Activated naive CD8-positive, alpha-beta T cell treated with anti-CD3 and anti-CD28 coated beads, Interleukin-2, amount 50 U/mL, for 24 hours (primary cell): ENCODE data around the gene KRTAP3-2.

Source experiments
- ATAC-seq: fragments of 150-1000 bp; cut with Tn5 transposase; one replicate; pipeline ENCODE4 v1.10.0; 2021
- DNase-seq: peaks from one replicate; pipeline ENCODE4 v3.0.0; 2021
- H3K27ac Mint-ChIP-seq: one replicate; pipeline ENCODE4 v1.8.0; 2021; ENCODE audit warnings: mild to moderate bottlenecking, mixed read lengths
- H3K27me3 Mint-ChIP-seq: one replicate; pipeline ENCODE4 v1.8.0; 2021; ENCODE audit warnings: mixed read lengths
- H3K36me3 Mint-ChIP-seq: one replicate; pipeline ENCODE4 v1.8.0; 2021; ENCODE audit warnings: low read depth, mixed read lengths
- H3K4me1 Mint-ChIP-seq: one replicate; pipeline ENCODE4 v1.8.0; 2021; ENCODE audit warnings: mixed read lengths
- H3K4me3 Mint-ChIP-seq: one replicate; pipeline ENCODE4 v1.8.0; 2021; ENCODE audit warnings: mild to moderate bottlenecking, moderate library complexity, mixed read lengths
- H3K9me3 Mint-ChIP-seq: one replicate; pipeline ENCODE4 v1.8.0; 2021; ENCODE audit warnings: mixed read lengths

KRTAP3-2 gene

DNA sequence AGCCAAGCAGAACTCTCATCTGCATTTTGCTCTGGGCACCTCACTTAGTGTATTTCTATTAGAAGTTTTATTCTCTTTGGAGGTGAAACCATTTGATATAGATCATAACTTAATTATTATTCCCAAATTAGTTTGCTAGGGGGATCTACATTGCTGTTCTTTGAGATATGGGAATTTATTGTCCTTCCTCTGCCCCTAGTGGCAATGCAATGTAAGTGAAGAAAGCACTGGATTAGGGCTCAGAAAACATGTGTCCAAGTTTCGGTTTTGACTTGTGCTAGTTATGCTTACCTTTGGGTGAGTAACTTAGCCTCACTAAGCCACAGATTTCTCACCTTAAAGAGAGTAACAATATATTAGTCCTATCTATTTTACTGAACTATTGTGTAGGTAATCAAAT lies 35.9 kb downstream of the KRTAP3-2 start:
- no peaks in the 10 kb centered on the region for H3K27me3 Mint-ChIP-seq
- DNase-seq, result no peak
- no peak overlapping the region for H3K4me3 Mint-ChIP-seq
- peaks cover 3% of the 10 kb centered on the region for H3K9me3 Mint-ChIP-seq
- H3K4me1 Mint-ChIP-seq, result no peaks in the 10 kb centered on the region
- ATAC-seq, result no peak
- H3K36me3 Mint-ChIP-seq, result no peaks in the 10 kb centered on the region
- no peak overlapping the region for H3K27ac Mint-ChIP-seq

DNA sequence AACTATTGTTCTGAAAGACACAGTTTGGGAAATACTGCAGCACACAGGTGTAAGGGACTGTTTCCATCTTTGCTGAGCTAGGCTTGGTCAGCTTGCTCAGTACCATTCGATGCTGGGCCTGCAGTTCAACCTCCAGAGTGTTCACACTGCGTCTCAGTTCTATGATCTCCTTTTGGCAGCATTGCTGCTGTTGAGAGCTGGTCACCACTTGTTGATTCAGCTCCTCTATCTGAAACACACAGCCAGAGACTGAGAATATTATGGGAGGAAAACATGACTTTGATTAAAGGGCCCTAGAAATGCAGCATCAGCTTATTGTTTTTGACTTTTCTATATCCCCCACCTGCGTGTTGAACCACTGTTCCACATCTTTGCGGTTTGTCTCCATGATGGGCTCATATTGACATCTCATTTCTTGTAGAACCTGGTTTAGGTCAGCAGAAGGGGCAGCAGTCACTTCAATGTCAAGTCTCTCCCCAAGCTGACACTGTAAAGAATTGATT lies 37.6 kb downstream of the KRTAP3-2 start:
- no peaks in the 10 kb centered on the region for H3K4me1 Mint-ChIP-seq
- DNase-seq (no peak), ATAC-seq (no peak)
- no peak overlapping the region for H3K4me3 Mint-ChIP-seq
- peaks cover 3% of the 10 kb centered on the region for H3K9me3 Mint-ChIP-seq
- H3K27ac Mint-ChIP-seq, result no peak overlapping the region
- no peaks in the 10 kb centered on the region for H3K27me3 Mint-ChIP-seq
- H3K36me3 Mint-ChIP-seq, result no peaks in the 10 kb centered on the region

DNA sequence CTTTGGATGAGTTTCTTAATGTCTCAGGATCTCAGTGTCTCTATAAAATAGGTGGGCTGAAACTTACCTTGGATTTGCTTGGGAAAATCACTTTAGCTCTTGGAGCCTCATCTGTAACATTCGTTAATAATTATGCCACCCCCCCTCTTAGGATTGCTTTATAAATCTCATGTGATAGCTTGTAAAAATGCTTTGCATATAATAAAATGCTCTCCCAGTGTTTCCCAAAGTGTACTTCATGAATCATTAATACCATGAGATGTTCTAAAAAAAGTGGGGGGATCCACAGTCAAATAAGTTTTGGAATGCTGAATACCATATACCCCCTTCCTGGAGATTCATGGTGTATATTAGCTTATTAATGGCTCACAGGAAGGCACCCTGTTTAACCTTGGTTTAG lies 38.1 kb downstream of the KRTAP3-2 start:
- Mint-ChIP-seq H3K27me3 (no peaks in the 10 kb centered on the region), H3K4me1 (no peaks in the 10 kb centered on the region), H3K27ac (no peak overlapping the region), H3K4me3 (no peak overlapping the region), H3K36me3 (no peaks in the 10 kb centered on the region), H3K9me3 (peaks cover 3% of the 10 kb centered on the region)
- no peak for ATAC-seq
- no peak for DNase-seq

DNA sequence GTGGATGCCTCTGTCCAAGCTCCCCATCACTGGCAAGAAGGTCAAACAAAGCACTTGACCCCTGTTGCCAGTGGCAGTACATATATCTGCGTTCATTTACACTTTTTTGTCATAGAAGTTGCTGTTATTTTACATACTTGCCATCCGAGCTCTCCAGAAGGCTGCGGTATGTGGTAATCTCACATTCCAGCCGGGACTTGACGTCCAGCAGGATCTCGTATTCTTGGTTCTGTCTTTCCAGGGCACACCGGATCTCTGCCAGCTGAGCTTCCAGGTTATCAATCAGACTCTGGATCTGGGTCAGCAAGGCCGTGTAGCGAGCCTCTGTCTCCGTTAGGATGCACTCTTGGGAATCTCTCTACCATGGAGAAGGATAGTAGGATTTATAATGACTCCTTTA lies 39.6 kb downstream of the KRTAP3-2 start:
- Mint-ChIP-seq H3K27me3 (peaks cover under 1% of the 10 kb centered on the region), H3K4me1 (no peaks in the 10 kb centered on the region), H3K4me3 (no peak overlapping the region), H3K9me3 (peaks cover 3% of the 10 kb centered on the region), H3K36me3 (no peaks in the 10 kb centered on the region), H3K27ac (no peak overlapping the region)
- ATAC-seq, result no peak
- DNase-seq, result no peak

DNA sequence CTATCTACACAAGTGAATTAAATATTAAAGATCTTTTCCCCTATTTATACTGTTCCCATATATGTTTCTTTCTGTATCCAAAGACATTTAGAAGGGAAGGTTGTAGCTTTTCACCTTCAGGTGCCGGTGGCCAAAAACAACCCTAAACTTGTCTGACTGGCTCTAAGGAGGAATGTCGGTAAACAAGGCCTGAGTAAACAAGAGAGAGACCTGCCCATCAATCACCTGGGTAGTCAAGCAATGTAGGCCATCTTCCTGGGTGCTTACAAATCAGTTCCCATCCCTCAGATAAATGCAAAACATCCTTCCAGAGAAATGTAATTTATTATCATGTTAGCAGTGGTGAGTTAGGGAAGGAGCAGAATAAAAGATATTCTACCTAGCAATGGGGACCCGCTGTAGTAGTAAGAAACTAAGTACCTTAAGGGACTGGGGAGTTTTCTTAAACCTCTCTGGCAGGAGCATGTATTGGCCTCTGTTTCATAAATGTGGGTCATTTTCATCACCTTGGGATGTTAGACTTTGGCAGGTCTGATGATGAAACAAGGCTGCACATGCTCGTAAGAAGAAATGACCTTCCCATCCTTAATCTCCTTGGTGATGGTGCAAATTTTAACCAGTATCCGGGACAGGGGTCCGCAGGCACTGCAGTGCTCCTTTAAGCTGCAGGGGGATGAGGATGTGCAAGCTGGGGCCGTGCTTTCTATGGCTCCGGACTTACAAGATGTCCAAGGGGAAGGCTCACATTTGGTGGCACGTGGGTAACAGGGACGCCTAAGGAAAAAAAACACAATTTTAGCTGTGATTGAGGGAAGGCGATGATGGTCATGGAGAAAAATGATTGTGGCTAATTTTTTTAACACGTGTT lies 41.4 kb downstream of the KRTAP3-2 start:
- Mint-ChIP-seq H3K36me3 (no peaks in the 10 kb centered on the region), H3K4me3 (no peak overlapping the region), H3K4me1 (no peaks in the 10 kb centered on the region), H3K9me3 (peaks cover 2% of the 10 kb centered on the region), H3K27ac (no peak overlapping the region), H3K27me3 (peaks cover 13% of the 10 kb centered on the region)
- ATAC-seq (no peak), DNase-seq (no peak)

DNA sequence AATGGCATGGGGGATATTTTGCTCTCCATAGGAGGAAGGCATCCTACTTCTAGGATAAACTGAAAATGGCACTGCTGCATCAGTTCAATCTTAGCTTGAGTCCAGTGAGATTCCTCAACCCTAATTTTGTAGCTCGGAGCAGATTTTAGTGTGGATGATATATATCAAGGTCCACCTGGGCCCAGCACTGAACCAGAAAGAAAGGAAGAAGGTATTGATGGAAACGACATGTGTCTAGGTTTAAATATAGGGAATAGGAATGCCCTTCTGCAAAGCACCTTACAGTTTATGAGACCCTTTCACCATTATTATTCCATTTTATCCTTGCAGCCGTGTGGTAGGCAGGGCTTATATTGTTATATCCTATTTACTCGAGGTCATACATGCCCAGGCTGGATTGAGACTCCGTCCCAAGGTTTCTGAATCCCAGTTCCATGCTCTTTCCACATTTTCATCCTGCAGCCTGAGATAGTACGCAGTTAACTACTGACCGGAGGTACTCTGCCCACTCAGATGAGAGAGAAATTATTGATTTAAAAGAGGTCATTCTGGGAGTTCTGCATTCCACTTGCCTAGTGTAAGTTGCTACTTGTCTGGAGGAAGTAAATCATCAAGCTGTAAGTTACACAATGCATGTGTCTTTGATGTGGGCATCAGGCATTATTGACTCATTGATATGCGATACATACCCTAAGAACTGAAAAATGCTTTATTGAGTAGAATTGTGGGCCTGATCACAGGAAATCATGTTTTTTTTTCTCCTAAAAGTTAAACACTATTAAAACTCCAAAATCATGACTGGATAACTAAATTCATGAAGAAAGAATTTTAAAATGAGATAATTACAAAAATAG lies 43.1 kb downstream of the KRTAP3-2 start:
- Mint-ChIP-seq H3K36me3 (no peaks in the 10 kb centered on the region), H3K4me3 (no peak overlapping the region), H3K27ac (no peak overlapping the region), H3K9me3 (no peaks in the 10 kb centered on the region), H3K27me3 (peaks cover 24% of the 10 kb centered on the region), H3K4me1 (no peaks in the 10 kb centered on the region)
- no peak for DNase-seq
- no peak for ATAC-seq

DNA sequence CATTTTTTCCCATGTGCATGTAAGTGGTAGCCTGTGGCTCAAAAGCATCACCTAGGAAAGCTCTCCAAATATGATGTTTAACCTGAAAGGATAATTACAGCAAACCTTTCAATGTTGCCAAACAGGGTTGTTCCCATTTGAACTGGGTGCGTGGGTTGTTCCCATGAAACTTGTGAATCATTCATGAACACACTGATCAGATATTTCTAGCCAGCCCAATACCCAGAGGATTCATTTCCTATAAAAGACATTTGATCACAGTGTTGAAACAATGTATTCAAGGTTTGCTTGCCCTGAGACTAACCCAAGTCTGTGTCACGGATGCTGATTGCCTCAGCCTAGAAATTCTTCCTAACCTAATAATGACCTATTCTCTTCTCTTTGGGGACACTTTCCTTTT lies 45.8 kb downstream of the KRTAP3-2 start:
- peaks cover 42% of the 10 kb centered on the region for H3K27me3 Mint-ChIP-seq
- H3K4me1 Mint-ChIP-seq, result no peaks in the 10 kb centered on the region
- ATAC-seq, result peak; percentile 24
- no peak for DNase-seq
- H3K36me3 Mint-ChIP-seq, result no peaks in the 10 kb centered on the region
- H3K4me3 Mint-ChIP-seq, result no peak overlapping the region
- H3K27ac Mint-ChIP-seq, result no peak overlapping the region
- H3K9me3 Mint-ChIP-seq, result no peaks in the 10 kb centered on the region

DNA sequence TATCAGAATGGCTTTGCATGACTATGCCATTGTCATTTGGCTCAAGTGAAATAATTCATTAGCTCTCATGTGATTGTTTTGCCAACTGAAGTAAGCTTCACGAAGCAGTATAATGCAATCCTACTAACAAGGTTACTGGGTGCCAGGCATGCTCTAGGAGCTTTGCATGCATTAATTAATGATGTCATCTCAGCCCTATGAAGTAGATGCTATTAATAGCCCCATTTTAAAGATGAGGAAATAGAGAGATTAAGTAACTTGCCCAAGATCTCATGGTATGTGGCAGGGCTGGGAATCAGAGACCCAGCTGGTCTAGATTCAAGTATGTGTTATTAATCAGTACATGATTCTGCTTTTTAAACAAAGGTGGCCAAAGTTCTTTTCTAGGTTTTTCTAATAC lies 47.0 kb downstream of the KRTAP3-2 start:
- no peak for DNase-seq
- no peak for ATAC-seq
- no peaks in the 10 kb centered on the region for H3K9me3 Mint-ChIP-seq
- no peaks in the 10 kb centered on the region for H3K4me1 Mint-ChIP-seq
- no peak overlapping the region for H3K4me3 Mint-ChIP-seq
- peaks cover 53% of the 10 kb centered on the region for H3K27me3 Mint-ChIP-seq
- no peaks in the 10 kb centered on the region for H3K36me3 Mint-ChIP-seq
- no peak overlapping the region for H3K27ac Mint-ChIP-seq

DNA sequence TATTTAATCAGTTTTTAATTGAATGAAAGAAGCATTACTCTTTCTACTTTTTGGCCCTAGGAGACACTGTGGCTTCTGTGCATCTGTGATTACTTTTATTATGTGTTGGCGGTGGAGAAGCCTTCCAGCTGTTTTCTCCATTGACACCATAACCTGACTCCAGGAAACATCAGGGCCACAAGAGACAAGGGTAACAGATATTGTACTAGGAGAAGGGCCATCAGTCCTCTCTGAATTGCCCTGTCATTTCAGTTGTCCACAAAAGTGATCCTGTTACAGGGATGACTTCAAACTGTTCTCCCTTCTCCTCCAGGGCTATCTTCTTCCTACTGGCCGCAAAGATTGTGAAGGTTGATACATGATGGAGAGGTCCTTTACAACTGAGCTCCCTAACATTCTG lies 47.6 kb downstream of the KRTAP3-2 start:
- H3K4me3 Mint-ChIP-seq, result no peak overlapping the region
- peaks cover 56% of the 10 kb centered on the region for H3K27me3 Mint-ChIP-seq
- H3K27ac Mint-ChIP-seq, result no peak overlapping the region
- no peaks in the 10 kb centered on the region for H3K4me1 Mint-ChIP-seq
- H3K9me3 Mint-ChIP-seq, result no peaks in the 10 kb centered on the region
- no peaks in the 10 kb centered on the region for H3K36me3 Mint-ChIP-seq
- ATAC-seq (no peak), DNase-seq (no peak)

DNA sequence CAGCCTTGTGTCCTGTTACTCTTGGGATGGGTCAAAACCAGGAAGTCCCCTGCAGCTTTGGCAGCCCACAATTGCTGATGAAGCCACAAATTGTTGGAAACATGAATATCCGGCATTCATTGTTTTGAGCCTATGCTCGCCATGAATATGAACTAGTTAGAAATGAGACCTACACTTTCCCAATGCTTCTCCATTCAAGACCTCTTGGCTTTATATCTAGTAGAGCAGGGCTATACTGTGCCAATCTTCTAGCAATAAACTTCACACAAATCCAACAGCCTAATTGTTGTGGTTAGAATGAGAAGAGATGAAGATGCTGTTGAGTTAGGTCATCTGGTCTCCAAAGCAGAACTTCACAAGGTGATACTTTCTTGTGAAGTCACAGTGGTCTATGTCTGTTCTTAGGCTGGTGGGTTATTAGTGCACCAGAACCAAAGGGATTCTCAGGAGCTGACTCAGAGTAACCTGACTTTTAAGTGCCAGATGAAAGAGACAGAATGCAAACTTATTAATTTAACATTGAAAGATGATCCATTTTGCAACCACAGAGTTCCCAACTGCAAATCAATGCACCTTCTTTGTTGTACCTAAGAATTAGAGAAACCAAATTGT lies 48.6 kb downstream of the KRTAP3-2 start:
- peaks cover 65% of the 10 kb centered on the region for H3K27me3 Mint-ChIP-seq
- no peaks in the 10 kb centered on the region for H3K36me3 Mint-ChIP-seq
- no peak for ATAC-seq
- no peak for DNase-seq
- H3K9me3 Mint-ChIP-seq, result no peaks in the 10 kb centered on the region
- H3K27ac Mint-ChIP-seq, result no peak overlapping the region
- H3K4me3 Mint-ChIP-seq, result no peak overlapping the region
- H3K4me1 Mint-ChIP-seq, result no peaks in the 10 kb centered on the region

DNA sequence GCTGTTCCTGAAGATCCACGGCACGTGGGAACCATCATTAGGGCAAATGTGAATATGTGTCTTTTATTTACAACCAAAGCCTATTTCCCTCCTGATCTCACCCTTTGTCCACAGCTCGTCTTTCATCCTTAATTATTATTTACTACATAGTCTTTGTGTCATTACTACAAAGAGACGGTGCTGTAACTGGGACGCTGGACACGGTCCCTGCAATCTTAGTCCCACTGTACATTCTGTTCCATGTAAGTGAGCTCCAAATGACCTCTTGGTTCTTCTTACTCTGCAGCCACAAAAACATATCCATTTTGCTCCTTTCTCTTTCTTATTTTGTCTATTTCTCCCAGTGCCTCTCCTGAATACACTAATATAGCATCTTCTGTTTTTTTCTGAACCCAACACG lies 49.5 kb downstream of the KRTAP3-2 start:
- Mint-ChIP-seq H3K9me3 (no peaks in the 10 kb centered on the region), H3K27ac (no peak overlapping the region), H3K4me3 (no peak overlapping the region), H3K27me3 (peaks cover 72% of the 10 kb centered on the region), H3K36me3 (no peaks in the 10 kb centered on the region), H3K4me1 (no peaks in the 10 kb centered on the region)
- DNase-seq (no peak), ATAC-seq (no peak)

DNA sequence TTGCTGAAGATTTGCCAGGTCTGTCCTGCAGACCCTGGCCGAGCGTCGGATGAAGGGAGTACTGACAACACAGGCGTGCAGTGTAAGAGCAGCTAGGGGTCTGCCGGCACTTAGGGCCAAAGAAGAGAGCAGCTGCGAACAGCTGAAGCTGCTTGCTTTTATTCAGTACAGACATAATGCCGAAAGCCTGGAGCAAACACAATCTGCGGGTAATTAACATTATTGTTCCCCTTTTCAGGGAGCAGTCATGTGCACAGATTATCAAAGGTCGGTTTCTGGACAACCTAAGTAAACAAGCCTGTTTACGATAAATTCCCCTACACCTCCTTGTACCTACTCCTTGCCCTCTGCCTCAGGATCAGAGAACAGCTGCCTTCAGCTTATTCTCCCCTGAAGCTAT lies 50.3 kb downstream of the KRTAP3-2 start:
- no peak for ATAC-seq
- DNase-seq, result no peak
- no peaks in the 10 kb centered on the region for H3K9me3 Mint-ChIP-seq
- no peak overlapping the region for H3K4me3 Mint-ChIP-seq
- no peaks in the 10 kb centered on the region for H3K4me1 Mint-ChIP-seq
- H3K27me3 Mint-ChIP-seq, result peaks cover 68% of the 10 kb centered on the region
- H3K36me3 Mint-ChIP-seq, result no peaks in the 10 kb centered on the region
- H3K27ac Mint-ChIP-seq, result no peak overlapping the region
